Measurements from ENCODE around the gene OMP.

Gene OMP

GRCh38 chr11:77146261-77147035, 43.8 kb downstream of the OMP start:
- H3K27ac ChIP-seq (replicated peaks), result no peak overlapping the region
- no peak overlapping the region for H3K4me3 ChIP-seq (replicated peaks; ENCODE audit: insufficient read depth, low read length)
- no peak for TF ChIP-seq REST (IDR thresholded peaks at IDR 0.05; ENCODE audit: insufficient replicate concordance, low read depth)
- TF ChIP-seq GABPA (IDR thresholded peaks at IDR 0.05; ENCODE audit: low read depth), result no peak
- TF ChIP-seq SPI1 (IDR thresholded peaks at IDR 0.05; ENCODE audit: borderline replicate concordance, low read depth), result no peak
- TF ChIP-seq POLR2AphosphoS5 (IDR thresholded peaks at IDR 0.05; ENCODE audit: low read depth), result no peak
- no peak for TF ChIP-seq CTCF (IDR thresholded peaks at IDR 0.05; ENCODE audit: insufficient read depth, low read length)
- no peak for DNase-seq (ENCODE audit: low read depth in 1 of 2, low spot score in 1 of 2)
- no peaks in the 10 kb centered on the region for H3K27me3 ChIP-seq (ENCODE audit: insufficient read depth, poor library complexity, severe bottlenecking)

- TF ChIP-seq SPI1 (IDR thresholded peaks at IDR 0.05; ENCODE audit: borderline replicate concordance, low read depth) (no peak), CTCF (IDR thresholded peaks at IDR 0.05; ENCODE audit: insufficient read depth, low read length) (no peak), REST (IDR thresholded peaks at IDR 0.05; ENCODE audit: insufficient replicate concordance, low read depth) (no peak), GABPA (IDR thresholded peaks at IDR 0.05; ENCODE audit: low read depth) (no peak), POLR2AphosphoS5 (IDR thresholded peaks at IDR 0.05; ENCODE audit: low read depth) (no peak)
- Histone ChIP-seq H3K27me3 (ENCODE audit: insufficient read depth, poor library complexity, severe bottlenecking) (no peaks in the 10 kb centered on the region), H3K27ac (replicated peaks) (no peak overlapping the region), H3K4me3 (replicated peaks; ENCODE audit: insufficient read depth, low read length) (no peak overlapping the region)
- DNase-seq (ENCODE audit: low read depth in 1 of 2, low spot score in 1 of 2), result no peak
Observed at GRCh38 chr11:77147036-77147315, 44.3 kb downstream of the OMP start.

- no peak for DNase-seq (ENCODE audit: low read depth in 1 of 2, low spot score in 1 of 2)
- TF ChIP-seq POLR2AphosphoS5 (IDR thresholded peaks at IDR 0.05; ENCODE audit: low read depth) (no peak), CTCF (IDR thresholded peaks at IDR 0.05; ENCODE audit: insufficient read depth, low read length) (no peak), SPI1 (IDR thresholded peaks at IDR 0.05; ENCODE audit: borderline replicate concordance, low read depth) (no peak), GABPA (IDR thresholded peaks at IDR 0.05; ENCODE audit: low read depth) (no peak), REST (IDR thresholded peaks at IDR 0.05; ENCODE audit: insufficient replicate concordance, low read depth) (no peak)
- H3K27me3 ChIP-seq (ENCODE audit: insufficient read depth, poor library complexity, severe bottlenecking), result no peaks in the 10 kb centered on the region
- H3K27ac ChIP-seq (replicated peaks), result no peak overlapping the region
- H3K4me3 ChIP-seq (replicated peaks; ENCODE audit: insufficient read depth, low read length), result no peak overlapping the region
Observed at GRCh38 chr11:77147668-77148321, 45.2 kb downstream of the OMP start.

Measured in HL-60 (cell line).